Gastrocnemius medialis (tissue), 4 donors: Measurements from ENCODE around the gene BCL11A. TPM values are rescaled to one million over a fixed set of nuclear protein-coding genes. Genes with fewer than 3 reads are reported as not detected.

Experiments used
- ATAC-seq, 2 donors: fragments of 150-250 bp; one replicate each; pipeline ENCODE4 v1.9.1; 2016
- DNase-seq, 2 donors: peaks; one replicate each; pipeline ENCODE4 v3.0.0-alpha.2; 2019
- H3K27ac ChIP-seq, 4 donors: fragments of 200-600 bp; sonication (generic); 1 replicate in 1 of 4; 2 replicates in 3 of 4; pipeline ENCODE4 v1.5.1; 2016 to 2018; ENCODE audit warnings: mild to moderate bottlenecking in 2 of 4, moderate library complexity in 1 of 4
- H3K27me3 ChIP-seq, 3 donors: fragments of 200-600 bp; sonication (generic) in 2 of 3; 1 replicate in 1 of 3; 2 replicates in 2 of 3; pipeline versions ENCODE4 v1.5.1 to v1.6.0; 2016 to 2019; ENCODE audit warnings: mild to moderate bottlenecking in 1 of 3, moderate library complexity in 1 of 3
- H3K36me3 ChIP-seq, 2 donors: fragments of 200-600 bp; sonication (generic) in 1 of 2; one replicate each; pipeline ENCODE4 v1.5.1; 2017 to 2018
- H3K4me1 ChIP-seq, 2 donors: fragments of 200-600 bp; sonication (generic) in 1 of 2; one replicate each; pipeline ENCODE4 v1.5.1; 2016 to 2017; ENCODE audit warnings: mild to moderate bottlenecking in 2 of 2
- H3K4me3 ChIP-seq, 4 donors: fragments of 200-600 bp; sonication (generic) in 3 of 4; 1 replicate in 1 of 4; 2 replicates in 3 of 4; pipeline ENCODE4 v1.5.1; 2016 to 2019; ENCODE audit warnings: mild to moderate bottlenecking in 2 of 4
- H3K9me3 ChIP-seq, 3 donors: fragments of 200-600 bp; sonication (generic) in 2 of 3; 1 replicate in 1 of 3; 2 replicates in 2 of 3; pipeline ENCODE4 v1.5.1; 2016 to 2019
- CTCF ChIP-seq, 5 experiments: fragments of 450-650 bp in 3 of 5; fragments of 200-600 bp in 2 of 5; sonication (generic) in 2 of 5; IDR thresholded peaks in 4 of 5; conservative IDR thresholded peaks in 1 of 5; 1 replicate in 4 of 5; 2 replicates in 1 of 5; pipeline ENCODE4 v1.5.1; 2016 to 2019; ENCODE audit warnings: antibody characterized with exemption in 5 of 5, mild to moderate bottlenecking in 3 of 5, moderate library complexity in 3 of 5
- POLR2A ChIP-seq, 2 donors: fragments of 450-650 bp; IDR thresholded peaks; one replicate each; pipeline ENCODE4 v1.6.1; 2017; ENCODE audit warnings: antibody characterized with exemption in 2 of 2, mild to moderate bottlenecking in 2 of 2, moderate library complexity in 2 of 2
- in situ Hi-C, 4 donors: fragments of 200-750 bp; cut with MboI; loops; one replicate each; pipeline versions ENCODE4 v1.15.0 to v1.8.0; 2017; ENCODE audit warnings: low sequenced_read_pairs in 4 of 4
- intact Hi-C: fragments of 100-400 bp; cut with DNase I; formaldehyde crosslinking; loops from one replicate; pipeline ENCODE4 v1.15.1; 2023; ENCODE audit warnings: low total_unique reads
- total RNA-seq, 4 donors: library from RNA; depleted of rRNA; stranded (reverse); fragments of >200 nt; gene quantifications; one replicate each; pipeline versions ENCODE4 v1.1.0 to v1.2.3, GENCODE V29; 2016

The BCL11A gene
- total RNA-seq, 4 donors from 2014 or later = 0.04 to 1.0 (median 0.07) TPM; not detected in 1

DNA sequence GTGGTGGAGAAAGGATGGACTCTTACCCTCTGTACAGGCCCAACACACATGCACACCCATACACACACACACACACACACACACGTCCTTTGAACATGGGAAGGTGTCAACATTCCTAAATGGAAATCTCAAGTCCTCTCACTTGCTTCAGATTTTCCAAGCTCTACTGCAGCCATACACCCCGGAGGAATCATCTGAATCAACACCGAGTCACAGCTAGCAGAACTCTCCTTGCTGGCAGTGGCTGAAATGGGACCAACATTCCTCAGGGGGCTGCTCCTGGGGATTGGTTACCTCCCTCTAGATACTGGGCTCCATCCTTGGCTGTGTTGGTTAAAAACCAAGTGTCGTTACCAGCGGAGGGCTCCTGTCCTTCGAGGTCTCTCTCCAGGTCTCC, 112.7 kb downstream of the BCL11A start:
- TF ChIP-seq CTCF (IDR thresholded peaks at IDR 0.05 in 4 of 5, conservative IDR thresholded peaks at IDR 0.05 in 1 of 5) (no peak), POLR2A (IDR thresholded peaks at IDR 0.05) (no peak)
- in situ Hi-C loops = no loop called here

GRCh38 chr2:60440079-60440766, 113.2 kb downstream of the BCL11A start:
- H3K27me3 ChIP-seq = no peaks in the 10 kb centered on the region
- TF ChIP-seq POLR2A (IDR thresholded peaks at IDR 0.05) (no peak), CTCF (IDR thresholded peaks at IDR 0.05 in 4 of 5, conservative IDR thresholded peaks at IDR 0.05 in 1 of 5) (no peak)
- no peaks in the 10 kb centered on the region for H3K36me3 ChIP-seq
- H3K27ac ChIP-seq = no peak overlapping the region
- DNase-seq (no peak), ATAC-seq (no peak)
- no peak overlapping the region for H3K4me3 ChIP-seq
- in situ Hi-C loops = no loop called here
- intact Hi-C loops = no loop called here
- H3K9me3 ChIP-seq = no peaks in the 10 kb centered on the region
- peaks cover 8 to 9% of the 10 kb centered on the region in 2 donors for H3K4me1 ChIP-seq

More for the DNA sequence above, 112.7 kb downstream of the BCL11A start:
- ATAC-seq (no peak), DNase-seq (no peak)
- no peak overlapping the region for H3K4me3 ChIP-seq
- H3K36me3 ChIP-seq = no peaks in the 10 kb centered on the region
- peaks cover 2 to 3% of the 10 kb centered on the region in 2 donors for H3K4me1 ChIP-seq
- H3K9me3 ChIP-seq = no peaks in the 10 kb centered on the region
- no peaks in the 10 kb centered on the region for H3K27me3 ChIP-seq
- intact Hi-C loops = no loop called here
- H3K27ac ChIP-seq = no peak overlapping the region

DNA sequence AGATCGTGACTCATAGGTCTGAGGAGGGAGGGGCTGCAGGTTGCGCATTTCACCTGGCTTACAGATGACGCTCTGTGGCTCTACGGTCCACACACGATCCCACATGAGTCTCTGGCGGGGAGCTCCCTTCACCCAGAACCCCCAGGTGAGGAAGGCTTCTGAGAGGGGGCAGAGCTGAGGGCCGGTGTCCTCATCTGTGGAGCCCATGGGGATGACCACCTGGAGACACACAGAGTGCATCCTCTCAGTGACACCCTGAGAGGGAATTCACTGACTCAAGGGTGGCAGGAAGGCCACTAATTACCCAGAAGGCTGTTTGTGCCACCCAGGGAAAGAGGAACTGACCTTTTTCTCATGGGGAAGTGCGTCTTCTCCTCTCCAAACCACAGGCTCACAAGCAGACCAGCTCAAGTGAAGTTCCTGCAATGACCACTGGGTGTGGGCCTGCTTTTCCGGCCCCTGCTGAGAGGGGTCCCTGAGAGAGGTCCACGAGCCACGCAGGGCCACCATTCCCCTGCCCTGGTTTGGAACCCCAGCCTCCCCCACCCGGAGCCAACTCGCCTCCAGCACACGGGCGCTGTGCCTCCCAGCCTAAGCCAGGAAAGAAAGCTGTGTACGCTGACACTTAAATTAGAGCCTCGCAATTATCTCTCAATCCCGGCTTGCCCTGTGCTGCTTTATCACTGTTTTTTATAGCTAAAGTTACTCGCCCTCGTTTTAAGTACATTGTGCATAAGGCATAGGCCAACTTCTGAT, 114.1 kb downstream of the BCL11A start:
- ATAC-seq (no peak), DNase-seq (peak in 1 of 2 donors; percentile 18)
- H3K4me1 ChIP-seq = peaks cover 15% of the 10 kb centered on the region in 2 donors
- H3K9me3 ChIP-seq = no peaks in the 10 kb centered on the region
- TF ChIP-seq CTCF (IDR thresholded peaks at IDR 0.05 in 4 of 5, conservative IDR thresholded peaks at IDR 0.05 in 1 of 5) = no peak
- no peak for TF ChIP-seq POLR2A (IDR thresholded peaks at IDR 0.05)
- in situ Hi-C loops = no loop called here
- H3K4me3 ChIP-seq = no peak overlapping the region
- H3K36me3 ChIP-seq = no peaks in the 10 kb centered on the region
- H3K27me3 ChIP-seq = no peaks in the 10 kb centered on the region
- no peak overlapping the region for H3K27ac ChIP-seq
- intact Hi-C loops = no loop called here

GRCh38 chr2:60438653-60439052, 114.8 kb downstream of the BCL11A start:
- in situ Hi-C loops = no loop called here
- H3K9me3 ChIP-seq = no peaks in the 10 kb centered on the region
- peaks cover 15 to 17% of the 10 kb centered on the region in 2 donors for H3K4me1 ChIP-seq
- H3K36me3 ChIP-seq = no peaks in the 10 kb centered on the region
- H3K27ac ChIP-seq = no peak overlapping the region
- DNase-seq (no peak), ATAC-seq (no peak)
- no peak for TF ChIP-seq POLR2A (IDR thresholded peaks at IDR 0.05)
- TF ChIP-seq CTCF (IDR thresholded peaks at IDR 0.05 in 4 of 5, conservative IDR thresholded peaks at IDR 0.05 in 1 of 5) = no peak
- no peak overlapping the region for H3K4me3 ChIP-seq
- no peaks in the 10 kb centered on the region for H3K27me3 ChIP-seq
- intact Hi-C loops = no loop called here
